Liver (tissue), 9 donors: ENCODE measurements around the gene SMIM44. TPM values are rescaled to one million over a fixed set of nuclear protein-coding genes. Genes with fewer than 3 reads are reported as not detected.
A peak's percentile ranks its signal among the peaks of the same experiment; 100 is the strongest.

Experiments
- DNase-seq: peaks from one replicate; pipeline ENCODE4 v3.0.0-alpha.2; 2017; ENCODE audit warnings: low spot score
- H3K27ac ChIP-seq, 2 donors: one replicate each; pipeline ENCODE4 v1.7.0; 2013; ENCODE audit warnings: inconsistent platforms in 2 of 2, low read length in 2 of 2, control low read depth in 1 of 2, low read depth in 1 of 2, mild to moderate bottlenecking in 1 of 2
- H3K27me3 ChIP-seq, 4 donors: one replicate each; pipeline versions ENCODE4 v1.6.1 to v1.7.0; 2013; ENCODE audit warnings: low read length in 3 of 4, inconsistent platforms in 1 of 4, mild to moderate bottlenecking in 1 of 4, moderate library complexity in 1 of 4; ENCODE audit not compliant: control insufficient read depth in 4 of 4, insufficient read depth in 4 of 4
- H3K36me3 ChIP-seq, 4 donors: one replicate each; pipeline versions ENCODE4 v1.6.1 to v1.7.0; 2013; ENCODE audit warnings: low read length in 3 of 4, mild to moderate bottlenecking in 3 of 4, low read depth in 1 of 4, moderate library complexity in 1 of 4; ENCODE audit not compliant: control insufficient read depth in 4 of 4, insufficient read depth in 3 of 4
- H3K4me1 ChIP-seq, 4 donors: one replicate each; pipeline versions ENCODE4 v1.6.1 to v1.7.0; 2013; ENCODE audit warnings: low read length in 3 of 4, mild to moderate bottlenecking in 3 of 4, moderate library complexity in 1 of 4; ENCODE audit not compliant: control insufficient read depth in 4 of 4, insufficient read depth in 4 of 4
- H3K4me3 ChIP-seq, 3 donors: one replicate each; pipeline versions ENCODE4 v1.6.1 to v1.7.0; 2013; ENCODE audit warnings: low read length in 3 of 3, control low read depth in 1 of 3, low read depth in 1 of 3, mild to moderate bottlenecking in 1 of 3
- H3K9ac ChIP-seq, 2 donors: one replicate each; pipeline ENCODE4 v1.7.0; 2013; ENCODE audit warnings: low read length in 2 of 2, mild to moderate bottlenecking in 2 of 2, moderate library complexity in 2 of 2, control low read depth in 1 of 2, low read depth in 1 of 2
- H3K9me3 ChIP-seq, 4 donors: one replicate each; pipeline versions ENCODE4 v1.6.1 to v1.7.0; 2013; ENCODE audit warnings: low read length in 3 of 4; ENCODE audit not compliant: control insufficient read depth in 4 of 4
- EGR1 ChIP-seq, 2 donors: IDR thresholded peaks; 2 replicates each; pipeline ENCODE4 v1.6.1; 2016 to 2018; ENCODE audit warnings: antibody characterized with exemption in 2 of 2, low read depth in 2 of 2
- FOXA1 ChIP-seq: IDR thresholded peaks from 2 replicates; pipeline ENCODE4 v1.6.1; 2016; ENCODE audit warnings: antibody characterized with exemption
- FOXA2 ChIP-seq: IDR thresholded peaks from 2 replicates; pipeline ENCODE4 v1.6.1; 2016; ENCODE audit warnings: antibody characterized with exemption
- GABPA ChIP-seq, 2 donors: IDR thresholded peaks in 1 of 2; conservative IDR thresholded peaks in 1 of 2; 2 replicates each; pipeline ENCODE4 v1.6.1; 2016; ENCODE audit warnings: antibody characterized with exemption in 2 of 2, mild to moderate bottlenecking in 1 of 2, moderate library complexity in 1 of 2
- HNF4A ChIP-seq, 2 donors: conservative IDR thresholded peaks; 2 replicates each; pipeline ENCODE4 v1.6.1; 2016; ENCODE audit warnings: antibody characterized with exemption in 2 of 2, mild to moderate bottlenecking in 2 of 2
- HNF4G ChIP-seq: IDR thresholded peaks from 2 replicates; pipeline ENCODE4 v1.6.1; 2016; ENCODE audit warnings: antibody characterized with exemption
- JUND ChIP-seq, 2 donors: IDR thresholded peaks; 2 replicates each; pipeline ENCODE4 v1.6.1; 2016; ENCODE audit warnings: antibody characterized with exemption in 2 of 2
- MAX ChIP-seq: IDR thresholded peaks from 2 replicates; pipeline ENCODE4 v1.6.1; 2016; ENCODE audit warnings: antibody characterized with exemption
- NR2F2 ChIP-seq: IDR thresholded peaks from 2 replicates; pipeline ENCODE4 v1.6.1; 2016; ENCODE audit warnings: antibody characterized with exemption
- RAD21 ChIP-seq, 2 donors: IDR thresholded peaks; 2 replicates each; pipeline ENCODE4 v1.6.1; 2016; ENCODE audit warnings: antibody characterized with exemption in 2 of 2, mild to moderate bottlenecking in 2 of 2
- RXRA ChIP-seq, 2 donors: IDR thresholded peaks; 2 replicates each; pipeline ENCODE4 v1.6.1; 2017 to 2018; ENCODE audit warnings: antibody characterized with exemption in 2 of 2, mild to moderate bottlenecking in 1 of 2
- SP1 ChIP-seq: IDR thresholded peaks from 2 replicates; pipeline ENCODE4 v1.6.1; 2018; ENCODE audit warnings: antibody characterized with exemption, mild to moderate bottlenecking
- TAF1 ChIP-seq: conservative IDR thresholded peaks from 2 replicates; pipeline ENCODE4 v1.6.1; 2016; ENCODE audit warnings: antibody characterized with exemption, mild to moderate bottlenecking
- YY1 ChIP-seq: IDR thresholded peaks from 2 replicates; pipeline ENCODE4 v1.6.1; 2016; ENCODE audit warnings: antibody characterized with exemption, mild to moderate bottlenecking
- ZBTB33 ChIP-seq: IDR thresholded peaks from 2 replicates; pipeline ENCODE4 v1.6.1; 2016; ENCODE audit warnings: antibody characterized with exemption
- WGBS: extraction: QIAGEN DNeasy Blood & Tissue Kit; methylation state at CpG from one replicate; pipeline ENCODE4 v1.1.7; 2013; 5-methylcytosine and 5-hydroxymethylcytosine counted together
- polyA plus RNA-seq, 2 donors: library from polyadenylated mRNA; stranded (reverse) in 1 of 2; unstranded in 1 of 2; fragments of 200-250 nt in 1 of 2; fragments of >200 nt in 1 of 2; fragmentation: Nextera tagmentation in 1 of 2; extraction: Ambion mirVana in 1 of 2; gene quantifications; one replicate each; pipeline versions ENCODE4 v1.2.1 to v1.2.3, GENCODE V29; 2013 to 2015
- total RNA-seq, 2 donors: library from RNA; depleted of rRNA; stranded (reverse); fragments of >200 nt; gene quantifications; one replicate each; pipeline ENCODE4 v1.2.3, GENCODE V29; 2014
- TF ChIP-seq, protein P1 (sequence below): IDR thresholded peaks from 2 replicates; pipeline ENCODE4 v1.6.1; 2016; ENCODE audit warnings: antibody characterized with exemption, mild to moderate bottlenecking
- TF ChIP-seq, protein P2 (sequence below): fragments of 150-350 bp; IDR thresholded peaks from 2 replicates; pipeline ENCODE4 v1.5.1; 2017; ENCODE audit warnings: improper control_type of control experiment, low read depth, low read length; ENCODE audit not compliant: missing input control
- TF ChIP-seq, protein P3 (sequence below): IDR thresholded peaks from 2 replicates; pipeline ENCODE4 v1.6.1; 2016; ENCODE audit warnings: antibody characterized with exemption
- donor health status: healthy.
- donor health status: healthy.
- donor health status: healthy.
- donor health status: healthy.
- donor health status: healthy.

The SMIM44 gene
- total and polyA plus RNA-seq, 4 donors = not detected

DNA sequence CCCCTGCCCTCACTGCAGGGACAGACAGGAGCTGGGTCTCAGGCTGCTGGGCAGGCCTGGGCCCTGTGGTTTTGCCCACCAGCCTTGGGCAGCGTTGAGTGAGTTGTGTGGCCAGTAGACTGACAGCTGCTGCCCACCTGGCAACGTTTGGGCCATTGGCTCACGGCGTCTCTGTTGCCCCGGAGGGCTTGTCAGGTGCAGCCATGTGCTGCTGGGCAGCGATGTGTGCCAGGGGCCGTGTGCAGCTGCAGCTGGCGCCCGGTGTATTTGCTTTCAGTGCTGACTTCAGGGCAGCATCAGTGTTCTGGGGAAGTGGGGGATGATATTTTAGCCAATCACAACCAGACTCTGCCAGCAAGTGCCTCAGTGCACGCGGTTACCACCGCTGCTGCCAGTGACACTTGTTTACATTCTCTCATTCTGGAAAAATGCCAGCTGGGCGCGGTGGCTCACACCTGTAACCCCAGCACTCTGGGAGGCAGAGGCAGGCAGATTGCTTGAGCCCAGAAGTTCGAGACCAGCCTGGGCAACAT lies 33.5 kb upstream of the SMIM44 start:
- 31% methylated on average over 15 of the region's 15 CpGs for whole genome bisulfite sequencing
- DNase-seq = no peak
- Histone ChIP-seq H3K36me3 (peaks cover 0 to 3% (median 1%) of the 10 kb centered on the region in 4 donors), H3K9ac (no peak overlapping the region), H3K4me3 (no peak overlapping the region), H3K27me3 (no peaks in the 10 kb centered on the region), H3K27ac (peak overlapping the region; percentile 52 to 63), H3K9me3 (no peaks in the 10 kb centered on the region), H3K4me1 (peaks cover 23 to 56% (median 44%) of the 10 kb centered on the region in 4 donors)
- TF ChIP-seq, protein P1, sequence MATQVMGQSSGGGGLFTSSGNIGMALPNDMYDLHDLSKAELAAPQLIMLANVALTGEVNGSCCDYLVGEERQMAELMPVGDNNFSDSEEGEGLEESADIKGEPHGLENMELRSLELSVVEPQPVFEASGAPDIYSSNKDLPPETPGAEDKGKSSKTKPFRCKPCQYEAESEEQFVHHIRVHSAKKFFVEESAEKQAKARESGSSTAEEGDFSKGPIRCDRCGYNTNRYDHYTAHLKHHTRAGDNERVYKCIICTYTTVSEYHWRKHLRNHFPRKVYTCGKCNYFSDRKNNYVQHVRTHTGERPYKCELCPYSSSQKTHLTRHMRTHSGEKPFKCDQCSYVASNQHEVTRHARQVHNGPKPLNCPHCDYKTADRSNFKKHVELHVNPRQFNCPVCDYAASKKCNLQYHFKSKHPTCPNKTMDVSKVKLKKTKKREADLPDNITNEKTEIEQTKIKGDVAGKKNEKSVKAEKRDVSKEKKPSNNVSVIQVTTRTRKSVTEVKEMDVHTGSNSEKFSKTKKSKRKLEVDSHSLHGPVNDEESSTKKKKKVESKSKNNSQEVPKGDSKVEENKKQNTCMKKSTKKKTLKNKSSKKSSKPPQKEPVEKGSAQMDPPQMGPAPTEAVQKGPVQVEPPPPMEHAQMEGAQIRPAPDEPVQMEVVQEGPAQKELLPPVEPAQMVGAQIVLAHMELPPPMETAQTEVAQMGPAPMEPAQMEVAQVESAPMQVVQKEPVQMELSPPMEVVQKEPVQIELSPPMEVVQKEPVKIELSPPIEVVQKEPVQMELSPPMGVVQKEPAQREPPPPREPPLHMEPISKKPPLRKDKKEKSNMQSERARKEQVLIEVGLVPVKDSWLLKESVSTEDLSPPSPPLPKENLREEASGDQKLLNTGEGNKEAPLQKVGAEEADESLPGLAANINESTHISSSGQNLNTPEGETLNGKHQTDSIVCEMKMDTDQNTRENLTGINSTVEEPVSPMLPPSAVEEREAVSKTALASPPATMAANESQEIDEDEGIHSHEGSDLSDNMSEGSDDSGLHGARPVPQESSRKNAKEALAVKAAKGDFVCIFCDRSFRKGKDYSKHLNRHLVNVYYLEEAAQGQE = no peak
- no peak for TF ChIP-seq TAF1
- TF ChIP-seq JUND (IDR thresholded peaks at IDR 0.05) = peak in 1 of 2 donors; percentile 13
- no peak for TF ChIP-seq MAX
- peak; percentile 93 for TF ChIP-seq FOXA2
- TF ChIP-seq YY1 = peak; percentile 57
- TF ChIP-seq ZBTB33 = no peak
- peak; percentile 81 for TF ChIP-seq FOXA1
- TF ChIP-seq, protein P2, sequence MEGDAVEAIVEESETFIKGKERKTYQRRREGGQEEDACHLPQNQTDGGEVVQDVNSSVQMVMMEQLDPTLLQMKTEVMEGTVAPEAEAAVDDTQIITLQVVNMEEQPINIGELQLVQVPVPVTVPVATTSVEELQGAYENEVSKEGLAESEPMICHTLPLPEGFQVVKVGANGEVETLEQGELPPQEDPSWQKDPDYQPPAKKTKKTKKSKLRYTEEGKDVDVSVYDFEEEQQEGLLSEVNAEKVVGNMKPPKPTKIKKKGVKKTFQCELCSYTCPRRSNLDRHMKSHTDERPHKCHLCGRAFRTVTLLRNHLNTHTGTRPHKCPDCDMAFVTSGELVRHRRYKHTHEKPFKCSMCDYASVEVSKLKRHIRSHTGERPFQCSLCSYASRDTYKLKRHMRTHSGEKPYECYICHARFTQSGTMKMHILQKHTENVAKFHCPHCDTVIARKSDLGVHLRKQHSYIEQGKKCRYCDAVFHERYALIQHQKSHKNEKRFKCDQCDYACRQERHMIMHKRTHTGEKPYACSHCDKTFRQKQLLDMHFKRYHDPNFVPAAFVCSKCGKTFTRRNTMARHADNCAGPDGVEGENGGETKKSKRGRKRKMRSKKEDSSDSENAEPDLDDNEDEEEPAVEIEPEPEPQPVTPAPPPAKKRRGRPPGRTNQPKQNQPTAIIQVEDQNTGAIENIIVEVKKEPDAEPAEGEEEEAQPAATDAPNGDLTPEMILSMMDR = no peak
- TF ChIP-seq SP1 = peak; percentile 60
- peak in 1 of 2 donors; percentile 59 for TF ChIP-seq HNF4A (conservative IDR thresholded peaks at IDR 0.05)
- TF ChIP-seq RXRA (IDR thresholded peaks at IDR 0.05) = peak; percentile 18 to 82
- TF ChIP-seq GABPA (IDR thresholded peaks at IDR 0.05 in 1 of 2, conservative IDR thresholded peaks at IDR 0.05 in 1 of 2) = no peak
- TF ChIP-seq NR2F2 = no peak
- TF ChIP-seq HNF4G = no peak
- TF ChIP-seq EGR1 (IDR thresholded peaks at IDR 0.05; ENCODE audit: low read depth in 2 of 2) = no peak
- TF ChIP-seq RAD21 (IDR thresholded peaks at IDR 0.05) = no peak
- TF ChIP-seq, protein P3, sequence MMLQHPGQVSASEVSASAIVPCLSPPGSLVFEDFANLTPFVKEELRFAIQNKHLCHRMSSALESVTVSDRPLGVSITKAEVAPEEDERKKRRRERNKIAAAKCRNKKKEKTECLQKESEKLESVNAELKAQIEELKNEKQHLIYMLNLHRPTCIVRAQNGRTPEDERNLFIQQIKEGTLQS = no peak
